Lower lobe of right lung (tissue), 2 donors: ENCODE results near the gene PLXNB3. TPM values are rescaled to one million over a fixed set of nuclear protein-coding genes. Genes with fewer than 3 reads are reported as not detected.
A peak's percentile ranks its signal among the peaks of the same experiment; 100 is the strongest.

Source experiments
- ATAC-seq, 2 donors: fragments of 200-7000 bp; cut with Tn5 transposase; one replicate each; pipeline ENCODE4 v1.9.1; 2020 to 2022; ENCODE audit warnings: mild to moderate bottlenecking in 2 of 2, moderate library complexity in 2 of 2
- DNase-seq: peaks from one replicate; pipeline ENCODE4 v3.0.0-alpha.2; 2020
- H3K27ac ChIP-seq: fragments of 200-600 bp; one replicate; pipeline ENCODE4 v1.8.0; 2022
- H3K27me3 ChIP-seq: fragments of 200-600 bp; one replicate; pipeline ENCODE4 v1.8.0; 2022; ENCODE audit warnings: low read depth
- H3K36me3 ChIP-seq: fragments of 200-600 bp; one replicate; pipeline ENCODE4 v1.8.0; 2022; ENCODE audit warnings: mild to moderate bottlenecking
- H3K4me1 ChIP-seq: fragments of 200-600 bp; one replicate; pipeline ENCODE4 v1.8.0; 2022
- H3K4me3 ChIP-seq: fragments of 200-600 bp; one replicate; pipeline ENCODE4 v1.8.0; 2022; ENCODE audit warnings: mild to moderate bottlenecking
- H3K9me3 ChIP-seq: fragments of 200-600 bp; one replicate; pipeline ENCODE4 v1.8.0; 2022
- intact Hi-C: fragments of 100-400 bp; cut with DNase I; formaldehyde crosslinking; loops from one replicate; pipeline ENCODE4 v1.11.0; 2022
- long read RNA-seq: library from polyadenylated mRNA; unstranded; transcript quantifications from one replicate; pipeline ENCODE4 v2.0.0, GENCODE V29; 2021
- total RNA-seq: library from RNA; stranded (reverse); fragmentation: NEBNext Ultra II Directional; extraction: Animal tissue kit (Norgen Biotek cat#: 25700); gene quantifications from one replicate; pipeline ENCODE4 v1.2.1, GENCODE V29; 2021
- TF ChIP-seq, protein P1 (sequence below): fragments of 200-600 bp; IDR thresholded peaks from one replicate; pipeline ENCODE4 v1.8.0; 2022; ENCODE audit warnings: antibody characterized with exemption, mild to moderate bottlenecking
- donor health status: DM: no; HTN: yes; CAD: no; lungs with severe emphysema.

The PLXNB3 gene
- 4.6 TPM for total RNA-seq
- long read RNA-seq, partial matches to known transcripts, result 2 of 5 reads
- long read RNA-seq, other reads (novel, unspliced or antisense), result 3 of 5 reads

DNA sequence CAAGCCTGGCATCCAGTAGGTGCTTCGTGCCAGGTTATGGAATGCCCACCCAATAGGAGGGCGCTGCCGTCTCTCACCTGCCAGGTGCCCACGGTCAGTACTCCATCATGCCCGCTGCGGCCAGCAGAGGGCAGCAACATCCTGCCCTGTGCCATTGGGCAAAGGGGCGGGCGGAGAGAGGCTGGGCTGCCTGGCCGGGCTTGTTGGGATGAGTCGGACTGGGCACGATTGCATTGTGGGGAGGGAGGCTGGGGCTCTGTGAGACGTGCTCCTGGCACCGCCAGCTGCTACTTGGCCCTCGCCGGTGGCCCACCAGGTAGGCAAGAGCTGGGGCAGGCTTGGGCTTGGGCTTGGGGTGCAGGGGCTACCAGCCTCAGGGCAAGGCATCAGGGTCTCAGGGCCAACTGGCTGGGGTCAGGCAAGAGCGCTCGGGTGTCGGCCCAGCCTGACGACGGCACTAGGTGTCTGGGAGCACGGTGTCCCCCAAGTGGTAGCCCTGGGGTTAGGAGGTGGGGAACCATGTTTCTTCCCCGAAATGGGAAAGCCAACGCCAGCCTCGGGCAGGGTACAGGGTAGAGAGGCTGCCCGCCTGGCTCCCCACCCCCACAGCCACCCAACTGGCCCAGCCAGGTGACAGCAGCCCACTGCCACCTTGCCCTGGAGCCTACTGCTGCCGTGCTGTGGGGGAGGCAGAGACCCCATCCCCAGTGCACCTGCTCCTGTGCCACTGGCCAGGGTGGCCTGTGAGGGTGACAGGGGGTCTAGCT is at the start of gene PLXNB3:
Gene PLXNB3, plus strand, starts transcription at position 261 of the 767 bp plus-strand sequence. CDS start 1,287 bp downstream, outside the sequence.
- H3K9me3 ChIP-seq, result no peaks in the 10 kb centered on the region
- H3K27me3 ChIP-seq, result no peaks in the 10 kb centered on the region
- no peaks in the 10 kb centered on the region for H3K4me1 ChIP-seq
- intact Hi-C loops, result loop anchor here (10.0 kb wide), 1 partner anchor 191 kb away; no protein-coding TSS in a partner anchor
- TF ChIP-seq, protein P1, sequence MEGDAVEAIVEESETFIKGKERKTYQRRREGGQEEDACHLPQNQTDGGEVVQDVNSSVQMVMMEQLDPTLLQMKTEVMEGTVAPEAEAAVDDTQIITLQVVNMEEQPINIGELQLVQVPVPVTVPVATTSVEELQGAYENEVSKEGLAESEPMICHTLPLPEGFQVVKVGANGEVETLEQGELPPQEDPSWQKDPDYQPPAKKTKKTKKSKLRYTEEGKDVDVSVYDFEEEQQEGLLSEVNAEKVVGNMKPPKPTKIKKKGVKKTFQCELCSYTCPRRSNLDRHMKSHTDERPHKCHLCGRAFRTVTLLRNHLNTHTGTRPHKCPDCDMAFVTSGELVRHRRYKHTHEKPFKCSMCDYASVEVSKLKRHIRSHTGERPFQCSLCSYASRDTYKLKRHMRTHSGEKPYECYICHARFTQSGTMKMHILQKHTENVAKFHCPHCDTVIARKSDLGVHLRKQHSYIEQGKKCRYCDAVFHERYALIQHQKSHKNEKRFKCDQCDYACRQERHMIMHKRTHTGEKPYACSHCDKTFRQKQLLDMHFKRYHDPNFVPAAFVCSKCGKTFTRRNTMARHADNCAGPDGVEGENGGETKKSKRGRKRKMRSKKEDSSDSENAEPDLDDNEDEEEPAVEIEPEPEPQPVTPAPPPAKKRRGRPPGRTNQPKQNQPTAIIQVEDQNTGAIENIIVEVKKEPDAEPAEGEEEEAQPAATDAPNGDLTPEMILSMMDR, result peak; percentile 83
- ATAC-seq (peak; percentile 92), DNase-seq (peak; percentile 86)
- H3K27ac ChIP-seq, result peak within 1 kb of the TSS; percentile 53
- H3K4me3 ChIP-seq, result peak within 1 kb of the TSS; percentile 21
- no peaks in the 10 kb centered on the region for H3K36me3 ChIP-seq

DNA sequence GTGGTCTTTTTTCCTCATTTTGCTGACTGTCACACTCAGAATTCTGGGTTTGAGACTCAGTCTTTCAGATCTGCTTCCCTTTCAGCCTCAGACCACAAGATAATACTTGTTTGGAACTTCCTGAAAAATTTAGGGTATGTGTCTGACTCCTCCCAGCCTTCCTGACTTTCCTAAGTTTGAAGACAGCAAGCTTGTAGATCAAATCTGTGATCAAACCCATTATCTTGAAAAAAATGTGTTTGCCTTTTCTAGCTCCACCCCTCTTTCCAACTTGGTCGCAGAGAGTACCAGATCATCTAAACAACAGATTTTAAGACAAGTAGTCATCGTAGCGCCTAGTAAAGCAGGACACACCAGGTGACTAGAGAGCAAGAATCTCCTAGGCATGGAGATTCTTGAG is 49.8 kb upstream of the PLXNB3 start:
- TF ChIP-seq, protein P1, result no peak
- no peak for DNase-seq
- intact Hi-C loops, result no loop called here

DNA sequence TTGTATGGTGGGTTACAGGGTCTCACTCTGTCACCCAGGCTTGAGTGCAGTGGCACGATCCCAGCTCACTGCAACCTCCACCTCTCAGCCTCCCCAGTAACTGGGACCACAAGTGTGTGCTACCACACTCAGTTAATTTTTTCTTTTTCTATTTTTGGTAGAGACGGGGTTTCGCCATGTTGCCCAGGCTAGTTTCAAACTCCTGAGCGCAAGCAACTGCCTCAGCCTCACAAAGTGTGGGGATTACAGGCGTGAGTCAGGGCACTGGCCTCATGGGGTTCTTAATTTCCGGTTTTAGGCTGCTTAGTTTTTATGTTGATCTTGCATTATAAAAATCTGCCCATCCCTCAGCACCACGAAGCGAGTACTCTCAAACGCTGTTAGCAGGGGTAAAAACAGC is 46.6 kb upstream of the PLXNB3 start:
- no peak for DNase-seq
- intact Hi-C loops, result no loop called here
- Histone ChIP-seq H3K27me3 (no peaks in the 10 kb centered on the region), H3K36me3 (peaks cover 64% of the 10 kb centered on the region), H3K27ac (no peak overlapping the region), H3K9me3 (no peaks in the 10 kb centered on the region), H3K4me1 (peaks cover 5% of the 10 kb centered on the region), H3K4me3 (no peak overlapping the region)
- TF ChIP-seq, protein P1, result no peak
- no peak for ATAC-seq

More for the DNA sequence above, 49.8 kb upstream of the PLXNB3 start:
- Histone ChIP-seq H3K27me3 (no peaks in the 10 kb centered on the region), H3K4me3 (no peak overlapping the region), H3K4me1 (no peaks in the 10 kb centered on the region), H3K9me3 (no peaks in the 10 kb centered on the region), H3K36me3 (peaks cover 64% of the 10 kb centered on the region), H3K27ac (no peak overlapping the region)
- no peak for ATAC-seq

DNA sequence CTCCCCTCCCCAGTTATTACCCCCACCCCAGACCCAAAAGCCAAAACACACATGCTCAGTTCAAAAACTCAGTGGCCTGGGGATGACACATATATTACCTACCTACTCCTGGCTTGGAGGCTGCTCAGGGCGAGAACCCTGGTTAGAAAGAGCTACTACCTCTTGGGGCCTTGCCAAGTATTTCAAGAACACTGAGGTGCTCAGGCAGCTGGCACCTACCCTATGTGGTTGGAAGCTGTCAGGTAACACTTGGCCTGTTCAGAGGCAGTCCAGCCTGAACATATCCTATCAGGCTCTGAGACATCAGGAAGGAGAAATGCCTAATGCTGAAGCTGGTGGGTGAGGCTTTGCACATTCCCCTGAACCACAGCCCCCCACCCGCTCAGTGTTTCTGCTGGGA is 44.8 kb upstream of the PLXNB3 start:
- Histone ChIP-seq H3K27ac (no peak overlapping the region), H3K4me3 (no peak overlapping the region), H3K36me3 (peaks cover 53% of the 10 kb centered on the region), H3K9me3 (no peaks in the 10 kb centered on the region), H3K4me1 (peaks cover 12% of the 10 kb centered on the region), H3K27me3 (no peaks in the 10 kb centered on the region)
- TF ChIP-seq, protein P1, result no peak
- intact Hi-C loops, result no loop called here
- ATAC-seq (peak; percentile 29 to 37), DNase-seq (no peak)

DNA sequence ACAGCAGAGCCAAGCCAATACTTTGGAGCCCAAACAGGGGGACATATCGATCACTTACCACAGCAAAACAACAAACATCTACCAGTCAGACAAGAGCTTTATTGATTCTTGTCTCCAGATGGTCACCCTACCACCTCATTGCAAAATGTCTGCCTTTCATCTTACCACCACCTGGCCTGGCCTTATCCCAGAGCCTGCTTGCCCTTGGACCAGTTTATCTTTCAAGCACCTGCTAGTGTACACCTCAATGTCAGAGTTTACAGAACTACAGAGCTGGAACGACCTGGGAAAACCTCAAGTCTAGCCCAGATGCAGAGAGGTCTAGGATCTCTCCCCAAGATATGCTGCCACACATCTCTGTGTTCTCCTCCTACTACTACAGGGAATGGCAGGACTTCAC is 44.3 kb upstream of the PLXNB3 start:
- H3K9me3 ChIP-seq, result no peaks in the 10 kb centered on the region
- peaks cover 12% of the 10 kb centered on the region for H3K4me1 ChIP-seq
- TF ChIP-seq, protein P1, result no peak
- ATAC-seq (no peak), DNase-seq (no peak)
- peaks cover 49% of the 10 kb centered on the region for H3K36me3 ChIP-seq
- no peak overlapping the region for H3K4me3 ChIP-seq
- no peak overlapping the region for H3K27ac ChIP-seq
- intact Hi-C loops, result no loop called here
- no peaks in the 10 kb centered on the region for H3K27me3 ChIP-seq
